A673 (cell line): ENCODE data around the gene SRSF4. TPM values are rescaled to one million over a fixed set of nuclear protein-coding genes. Genes with fewer than 3 reads are reported as not detected.

Source experiments
- BruUV-seq: library from RNA; stranded (reverse); fragments of 400-500 nt; replicated peaks from 2 replicates; lab custom pipeline; 2021; lab: Mats Ljungman, UMichigan
- CTCF ChIA-PET: fragments of 300-600 bp; sonication (Branson Sonifier 250); formaldehyde crosslinking; loops from one replicate; lab custom pipeline; 2022; ENCODE audit warnings: antibody characterized with exemption; lab: Charles Lee
- POLR2A ChIA-PET: fragments of 300-600 bp; sonication (Branson Sonifier 250); formaldehyde crosslinking; loops from one replicate; lab custom pipeline; 2022; ENCODE audit warnings: antibody characterized with exemption; ENCODE audit not compliant: low non-redundant PET; lab: Charles Lee
- DNase-seq: peaks from one replicate; pipeline ENCODE4 v3.0.0-alpha.2; 2015; ENCODE audit warnings: low spot score
- H3K27ac ChIP-seq: fragments of 200-600 bp; sonication (generic); 2 replicates; pipeline ENCODE4 v1.5.1; 2016; ENCODE audit warnings: mixed run types, low read depth, mild to moderate bottlenecking, mixed read lengths, antibody characterized with exemption, low read length; ENCODE audit not compliant: poor library complexity, severe bottlenecking
- H3K27me3 ChIP-seq: fragments of 200-600 bp; sonication (generic); replicated peaks from 2 replicates; pipeline ENCODE4 v1.6.1; 2017; ENCODE audit warnings: mixed run types, low read depth, mild to moderate bottlenecking, mixed read lengths, antibody characterized with exemption, low read length; ENCODE audit not compliant: insufficient read depth, poor library complexity
- H3K36me3 ChIP-seq: fragments of 200-600 bp; sonication (generic); 2 replicates; pipeline ENCODE4 v1.6.1; 2016; ENCODE audit warnings: mixed run types, mild to moderate bottlenecking, mixed read lengths, antibody characterized with exemption, low read length; ENCODE audit not compliant: insufficient read depth, poor library complexity, severe bottlenecking
- H3K4me1 ChIP-seq: fragments of 200-600 bp; sonication (generic); 2 replicates; pipeline ENCODE4 v1.6.1; 2017; ENCODE audit warnings: mixed run types, mild to moderate bottlenecking, mixed read lengths, antibody characterized with exemption, low read length; ENCODE audit not compliant: insufficient read depth, poor library complexity, severe bottlenecking
- H3K4me3 ChIP-seq: fragments of 200-600 bp; sonication (generic); 2 replicates; pipeline ENCODE4 v1.5.1; 2016; ENCODE audit warnings: low read depth, mixed run types, mild to moderate bottlenecking, mixed read lengths, low read length; ENCODE audit not compliant: poor library complexity, severe bottlenecking
- H3K9me3 ChIP-seq: fragments of 200-600 bp; sonication (generic); 2 replicates; pipeline ENCODE4 v1.6.1; 2016; ENCODE audit warnings: mixed run types, low read depth, mild to moderate bottlenecking, mixed read lengths, antibody characterized with exemption, low read length; ENCODE audit not compliant: poor library complexity, severe bottlenecking
- CTCF ChIP-seq: fragments of 300-800, 200-600 bp; sonication (generic); conservative IDR thresholded peaks from 2 replicates; pipeline ENCODE4 v1.5.1; 2017; ENCODE audit warnings: low read depth, mild to moderate bottlenecking, antibody characterized with exemption, low read length, moderate library complexity, mixed read lengths
- EZH2 ChIP-seq: fragments of 200-600 bp; sonication (generic); IDR thresholded peaks from 2 replicates; pipeline ENCODE4 v1.6.1; 2017; ENCODE audit warnings: borderline replicate concordance, low read depth, mild to moderate bottlenecking, mixed read lengths, antibody characterized with exemption, low read length; ENCODE audit not compliant: poor library complexity, severe bottlenecking
- intact Hi-C: fragments of 100-400 bp; cut with micrococcal nuclease; formaldehyde crosslinking; loops from one replicate; pipeline ENCODE4 v1.10.0; 2022; ENCODE audit not compliant: unreplicated experiment
- total RNA-seq: library from RNA; stranded (reverse); gene quantifications from 2 replicates; pipeline ENCODE4 v1.2.3, GENCODE V29; 2021

The SRSF4 gene
- total RNA-seq, 1 experiment from 2014 or later: 116 TPM

GRCh38 chr1:29213055-29213454, 31.4 kb upstream of the SRSF4 start:
- CTCF ChIA-PET: interaction anchor here (0.5 to 0.7 kb wide), 2 partner anchors 177 to 331 kb away, joined by 6 to 7 read pairs; no protein-coding TSS in a partner anchor
- Histone ChIP-seq H3K27me3 (no peaks in the 10 kb centered on the region), H3K4me1 (peaks cover 4% of the 10 kb centered on the region), H3K4me3 (no peak overlapping the region), H3K9me3 (no peaks in the 10 kb centered on the region), H3K36me3 (peaks cover 46% of the 10 kb centered on the region), H3K27ac (no peak overlapping the region)
- intact Hi-C loops: no loop called here
- POLR2A ChIA-PET: no interaction called here
- TF ChIP-seq CTCF: no peak
- no peak for TF ChIP-seq EZH2
- no peak for DNase-seq
- BruUV-seq: no TSS peak

- ChIA-PET POLR2A (interaction anchor here (0.7 kb wide), 1 partner anchor 9 kb away, joined by 8 read pairs; no protein-coding TSS in a partner anchor), CTCF (no interaction called here)
- no peak overlapping the region for H3K4me3 ChIP-seq
- BruUV-seq: no TSS peak
- no peaks in the 10 kb centered on the region for H3K4me1 ChIP-seq
- no peak for DNase-seq
- no peaks in the 10 kb centered on the region for H3K27me3 ChIP-seq
- no peaks in the 10 kb centered on the region for H3K9me3 ChIP-seq
- TF ChIP-seq CTCF (no peak), EZH2 (no peak)
- H3K36me3 ChIP-seq: peaks cover 45% of the 10 kb centered on the region
- intact Hi-C loops: no loop called here
- H3K27ac ChIP-seq: no peak overlapping the region
Measured at GRCh38 chr1:29211086-29212030, 29.7 kb upstream of the SRSF4 start.

GRCh38 chr1:29210278-29211085, 28.8 kb upstream of the SRSF4 start:
- BruUV-seq: no TSS peak
- TF ChIP-seq EZH2 (no peak), CTCF (no peak)
- POLR2A ChIA-PET: interaction anchor here (0.7 kb wide), 2 partner anchors 8 to 295 kb away, joined by 8 to 9 read pairs; no protein-coding TSS in a partner anchor
- H3K4me1 ChIP-seq: no peaks in the 10 kb centered on the region
- CTCF ChIA-PET: no interaction called here
- peaks cover 45% of the 10 kb centered on the region for H3K36me3 ChIP-seq
- intact Hi-C loops: no loop called here
- no peaks in the 10 kb centered on the region for H3K27me3 ChIP-seq
- DNase-seq: no peak
- no peak overlapping the region for H3K27ac ChIP-seq
- H3K9me3 ChIP-seq: no peaks in the 10 kb centered on the region
- H3K4me3 ChIP-seq: no peak overlapping the region
